Measurements from ENCODE around the gene PHLDA3.

GRCh38 chr1:201506557-201507359 lies 37.8 kb upstream of the PHLDA3 start, which contains the start of gene CSRP1:
- TF ChIP-seq EP300 (IDR thresholded peaks at IDR 0.05) (peak in 1 of 2 donors; percentile 94), CTCF (IDR thresholded peaks at IDR 0.05) (peak in 2 of 5 experiments; percentile 50)

Data from tibial nerve (tissue), 4 donors.